ENCODE results near the gene PPP1R12B.

DNA sequence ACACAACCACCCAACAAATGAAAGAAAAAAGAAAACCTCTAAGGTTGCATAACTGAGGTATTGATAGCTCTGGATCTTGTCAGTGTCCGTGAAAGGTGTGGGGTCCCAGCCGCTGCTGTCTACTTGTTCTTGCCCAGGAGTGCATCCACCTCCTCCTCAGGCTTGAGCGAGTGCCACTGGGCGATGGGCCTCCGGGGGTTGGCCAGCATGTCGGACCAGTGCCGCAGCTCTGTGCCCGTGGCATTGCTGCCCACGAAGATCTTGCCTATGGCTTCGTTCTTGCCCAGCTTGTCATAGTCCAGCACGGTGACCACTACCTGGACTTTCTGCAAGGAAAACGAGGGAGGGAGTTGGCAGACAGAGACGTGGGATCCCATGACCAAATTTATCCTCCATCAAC, 248.1 kb downstream of the PPP1R12B start:
- TF ChIP-seq CTCF (IDR thresholded peaks at IDR 0.05) (no peak), POLR2AphosphoS5 (IDR thresholded peaks at IDR 0.05) (no peak), POLR2A (IDR thresholded peaks at IDR 0.05) (no peak)

Measured in gastroesophageal sphincter (tissue), 3 donors.